Osteoblast (primary cell): Measurements from ENCODE around the gene AHDC1. TPM values are rescaled to one million over a fixed set of nuclear protein-coding genes. Genes with fewer than 3 reads are reported as not detected.

Experiments
- DNase-seq: peaks from one replicate; pipeline ENCODE4 v3.0.0; 2011; ENCODE audit warnings: low spot score, mixed read lengths; ENCODE audit not compliant: insufficient read length; ENCODE audit errors: missing footprints
- H2AFZ ChIP-seq: 2 replicates; pipeline ENCODE4 v1.6.0; 2011; ENCODE audit warnings: mild to moderate bottlenecking, low read length
- H3K27ac ChIP-seq: 2 replicates; pipeline ENCODE4 v1.5.1; 2011; ENCODE audit warnings: mild to moderate bottlenecking, low read depth, low read length, moderate library complexity
- H3K27me3 ChIP-seq: 2 replicates; pipeline ENCODE4 v1.6.0; 2012; ENCODE audit warnings: mild to moderate bottlenecking, control low read depth, inconsistent platforms, low read length, moderate library complexity; ENCODE audit not compliant: insufficient read depth
- H3K36me3 ChIP-seq: 2 replicates; pipeline ENCODE4 v1.5.1; 2011; ENCODE audit warnings: mild to moderate bottlenecking, low read length, control low read depth, moderate library complexity; ENCODE audit not compliant: insufficient read depth
- H3K4me1 ChIP-seq: 2 replicates; pipeline ENCODE4 v1.5.1; 2011; ENCODE audit warnings: mild to moderate bottlenecking, low read length, control low read depth, moderate library complexity; ENCODE audit not compliant: insufficient read depth
- H3K4me2 ChIP-seq: 2 replicates; pipeline ENCODE4 v1.6.0; 2011; ENCODE audit warnings: mild to moderate bottlenecking, low read length; ENCODE audit not compliant: insufficient read depth
- H3K4me3 ChIP-seq: fragments of 200-600 bp; sonication (generic); 3 replicates; pipeline ENCODE4 v1.5.1; 2012; ENCODE audit warnings: mild to moderate bottlenecking, low read length, inconsistent platforms; ENCODE audit not compliant: insufficient read depth
- H3K79me2 ChIP-seq: 2 replicates; pipeline ENCODE4 v1.6.0; 2012; ENCODE audit warnings: mild to moderate bottlenecking, low read length, control low read depth, inconsistent platforms; ENCODE audit not compliant: insufficient read depth
- H3K9me3 ChIP-seq: 2 replicates; pipeline ENCODE4 v1.5.1; 2011; ENCODE audit warnings: low read depth, low read length, control low read depth
- H4K20me1 ChIP-seq: 2 replicates; pipeline ENCODE4 v1.6.0; 2012; ENCODE audit warnings: mild to moderate bottlenecking, low read length, control low read depth; ENCODE audit not compliant: insufficient read depth
- total RNA-seq: library from RNA; depleted of rRNA; stranded (reverse); fragments of >200 nt; gene quantifications from 2 replicates; pipeline ENCODE4 v1.2.3, GENCODE V29; 2012
- TF ChIP-seq, protein P1 (sequence below): IDR thresholded peaks from 2 replicates; pipeline ENCODE4 v1.5.1; 2011; ENCODE audit warnings: mild to moderate bottlenecking, low read depth, low read length, moderate library complexity; ENCODE audit errors: extremely low read depth

AHDC1 gene
- total RNA-seq, 1 donor = 11.2 TPM

DNA sequence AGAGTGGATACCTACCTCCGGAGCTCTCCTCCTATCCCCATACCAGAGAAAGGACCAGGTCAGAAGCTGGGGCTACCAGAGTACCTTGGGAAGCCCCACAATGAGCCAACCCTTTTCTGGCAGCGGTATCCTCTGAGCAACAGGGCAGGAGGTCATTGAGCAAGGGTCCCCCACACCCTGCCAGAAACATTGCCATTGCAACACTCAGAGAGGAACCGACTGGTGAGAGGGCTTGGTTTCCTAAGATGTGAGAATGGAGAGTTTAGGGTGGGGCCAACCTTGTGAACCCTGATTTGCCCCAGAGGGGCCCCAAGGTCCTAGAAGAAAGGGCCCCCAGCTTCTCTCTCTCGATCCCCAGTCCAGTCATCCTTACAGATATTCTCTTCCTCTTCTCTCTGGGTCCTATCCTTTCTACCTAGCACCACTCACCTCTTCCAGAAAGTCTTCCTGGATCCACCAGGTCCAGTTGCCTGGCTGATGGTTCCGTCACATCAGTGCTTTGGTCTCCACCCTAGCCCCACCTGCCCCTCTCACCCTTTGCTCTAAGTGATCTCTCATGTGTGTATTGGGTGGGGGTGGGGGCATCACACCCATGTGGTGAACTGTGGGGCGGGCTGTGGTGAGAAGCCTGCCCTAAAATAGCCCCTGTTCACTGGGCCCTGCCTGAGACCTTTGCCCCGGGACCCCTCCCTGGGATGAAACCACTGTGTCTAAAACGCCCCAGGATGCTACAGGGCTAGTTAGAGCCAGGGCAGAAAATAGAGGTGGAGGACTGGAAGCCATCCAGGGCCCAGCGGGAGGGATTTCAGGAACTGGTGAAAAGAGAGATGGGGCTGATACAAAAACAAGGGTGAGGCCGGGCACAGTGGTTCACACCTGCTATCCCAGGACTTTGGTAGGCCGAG is 22.3 kb upstream of the AHDC1 start:
- Histone ChIP-seq H3K4me2 (no peak overlapping the region), H3K9me3 (no peaks in the 10 kb centered on the region), H3K36me3 (no peaks in the 10 kb centered on the region), H3K4me1 (peaks cover 4% of the 10 kb centered on the region), H4K20me1 (no peaks in the 10 kb centered on the region), H3K27ac (no peak overlapping the region), H3K27me3 (no peaks in the 10 kb centered on the region), H3K79me2 (no peaks in the 10 kb centered on the region), H2AFZ (no peak overlapping the region), H3K4me3 (no peak overlapping the region)
- DNase-seq = peak; percentile 26
- TF ChIP-seq, protein P1, sequence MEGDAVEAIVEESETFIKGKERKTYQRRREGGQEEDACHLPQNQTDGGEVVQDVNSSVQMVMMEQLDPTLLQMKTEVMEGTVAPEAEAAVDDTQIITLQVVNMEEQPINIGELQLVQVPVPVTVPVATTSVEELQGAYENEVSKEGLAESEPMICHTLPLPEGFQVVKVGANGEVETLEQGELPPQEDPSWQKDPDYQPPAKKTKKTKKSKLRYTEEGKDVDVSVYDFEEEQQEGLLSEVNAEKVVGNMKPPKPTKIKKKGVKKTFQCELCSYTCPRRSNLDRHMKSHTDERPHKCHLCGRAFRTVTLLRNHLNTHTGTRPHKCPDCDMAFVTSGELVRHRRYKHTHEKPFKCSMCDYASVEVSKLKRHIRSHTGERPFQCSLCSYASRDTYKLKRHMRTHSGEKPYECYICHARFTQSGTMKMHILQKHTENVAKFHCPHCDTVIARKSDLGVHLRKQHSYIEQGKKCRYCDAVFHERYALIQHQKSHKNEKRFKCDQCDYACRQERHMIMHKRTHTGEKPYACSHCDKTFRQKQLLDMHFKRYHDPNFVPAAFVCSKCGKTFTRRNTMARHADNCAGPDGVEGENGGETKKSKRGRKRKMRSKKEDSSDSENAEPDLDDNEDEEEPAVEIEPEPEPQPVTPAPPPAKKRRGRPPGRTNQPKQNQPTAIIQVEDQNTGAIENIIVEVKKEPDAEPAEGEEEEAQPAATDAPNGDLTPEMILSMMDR = no peak

DNA sequence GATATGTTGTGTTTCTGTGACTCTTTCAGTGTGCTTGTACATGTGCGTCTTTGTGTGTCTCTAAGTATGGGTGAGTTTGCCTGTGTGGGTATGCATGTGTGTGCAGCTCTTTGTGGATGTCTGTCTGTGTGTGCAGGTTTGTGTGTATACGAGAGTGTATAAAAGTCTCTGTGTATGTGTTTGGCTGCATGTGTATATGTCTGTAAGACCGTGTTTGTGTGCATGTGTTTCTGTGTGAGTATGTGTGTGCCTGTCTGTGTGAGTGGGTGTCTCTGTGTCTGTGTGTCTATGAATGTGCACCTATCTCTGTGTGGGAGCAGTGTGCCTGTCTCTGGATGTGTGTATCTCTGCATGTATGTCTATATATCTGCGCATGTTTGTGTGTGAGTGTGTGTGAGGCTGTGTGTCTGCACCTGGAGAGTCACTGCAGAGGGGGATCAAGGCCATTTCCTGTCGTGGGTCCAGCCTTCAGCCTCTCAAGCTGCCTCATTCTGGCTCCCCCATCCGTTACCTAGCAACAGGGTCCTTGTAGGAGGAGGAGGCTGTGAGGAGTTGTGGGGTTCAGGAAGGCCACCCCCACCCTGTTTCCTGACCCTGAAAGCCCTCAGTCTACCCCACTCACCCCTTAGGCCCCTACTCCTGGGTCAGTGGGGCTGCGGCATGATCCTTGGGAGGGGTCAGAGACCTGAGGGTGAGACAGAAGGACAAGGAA is 20.7 kb upstream of the AHDC1 start:
- no peaks in the 10 kb centered on the region for H3K36me3 ChIP-seq
- H3K9me3 ChIP-seq = no peaks in the 10 kb centered on the region
- H3K4me3 ChIP-seq = no peak overlapping the region
- no peak overlapping the region for H3K27ac ChIP-seq
- H2AFZ ChIP-seq = no peak overlapping the region
- TF ChIP-seq, protein P1 = no peak
- H4K20me1 ChIP-seq = no peaks in the 10 kb centered on the region
- DNase-seq = peak; percentile 9
- H3K4me1 ChIP-seq = peaks cover 4% of the 10 kb centered on the region
- H3K4me2 ChIP-seq = no peak overlapping the region
- H3K79me2 ChIP-seq = no peaks in the 10 kb centered on the region
- no peaks in the 10 kb centered on the region for H3K27me3 ChIP-seq

GRCh38 chr1:27623327-27624212 is 19.6 kb upstream of the AHDC1 start:
- TF ChIP-seq, protein P1 = no peak
- H3K9me3 ChIP-seq = no peaks in the 10 kb centered on the region

More at GRCh38 chr1:27623327-27624212, 19.6 kb upstream of the AHDC1 start:
- peaks cover 4% of the 10 kb centered on the region for H3K4me1 ChIP-seq
- no peak overlapping the region for H3K27ac ChIP-seq
- H2AFZ ChIP-seq = no peak overlapping the region
- no peaks in the 10 kb centered on the region for H3K79me2 ChIP-seq
- no peaks in the 10 kb centered on the region for H4K20me1 ChIP-seq
- no peaks in the 10 kb centered on the region for H3K36me3 ChIP-seq
- no peak overlapping the region for H3K4me2 ChIP-seq
- H3K4me3 ChIP-seq = no peak overlapping the region
- peak; percentile 47 for DNase-seq
- no peaks in the 10 kb centered on the region for H3K27me3 ChIP-seq
